ENCODE data around the gene PARN. TPM values are rescaled to one million over a fixed set of nuclear protein-coding genes. Genes with fewer than 3 reads are reported as not detected.

Gene PARN
- total and polyA plus RNA-seq, 2 of the 8 experiments (the other 6 are each of a cell fraction or from before 2014, with no cell fraction given) = 24.5 to 44.6 TPM

DNA sequence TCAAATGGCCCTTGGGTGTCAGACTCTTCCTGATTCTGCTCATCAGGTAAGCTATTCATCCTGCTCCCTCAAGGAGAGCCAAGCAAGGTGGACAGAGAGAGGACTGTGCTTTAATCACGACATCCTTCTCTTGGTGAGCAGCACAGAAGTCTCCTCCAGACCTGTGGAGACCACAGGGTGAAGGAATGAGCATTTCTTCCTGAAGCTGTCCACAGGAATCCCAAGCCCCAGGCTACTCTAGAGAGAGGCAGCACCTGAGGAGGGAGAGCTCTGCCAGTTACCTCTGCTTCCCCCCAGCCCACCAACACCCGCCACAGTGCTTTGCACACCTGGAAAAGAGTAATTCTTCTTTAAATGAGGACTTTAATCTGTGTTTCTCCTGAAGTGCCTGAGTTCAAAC is 100.0 kb downstream of the PARN start:
- no peak for TF ChIP-seq SP4 (IDR thresholded peaks at IDR 0.05; ENCODE audit: low read length)
- TF ChIP-seq, protein P1, sequence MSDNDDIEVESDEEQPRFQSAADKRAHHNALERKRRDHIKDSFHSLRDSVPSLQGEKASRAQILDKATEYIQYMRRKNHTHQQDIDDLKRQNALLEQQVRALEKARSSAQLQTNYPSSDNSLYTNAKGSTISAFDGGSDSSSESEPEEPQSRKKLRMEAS (IDR thresholded peaks at IDR 0.05) = no peak
- no peak for TF ChIP-seq TAF1 (IDR thresholded peaks at IDR 0.05; ENCODE audit: low read depth, low read length)
- no peak for TF ChIP-seq SIRT6 (IDR thresholded peaks at IDR 0.05; ENCODE audit: low read length)
- TF ChIP-seq TCF12 (IDR thresholded peaks at IDR 0.05; ENCODE audit: low read depth, low read length) = no peak
- no peak for TF ChIP-seq HDAC2 (IDR thresholded peaks at IDR 0.05; ENCODE audit: borderline replicate concordance in 1 of 2, low read depth in 2 of 2, low read length in 2 of 2)
- no peak for TF ChIP-seq TAF7 (optimal IDR thresholded peaks at IDR 0.05; ENCODE audit: borderline replicate concordance, low read depth, low read length)
- TF ChIP-seq RXRA (IDR thresholded peaks at IDR 0.05; ENCODE audit: insufficient read depth, low read depth, low read length) = no peak
- no peak for TF ChIP-seq JUN (IDR thresholded peaks at IDR 0.05; ENCODE audit: low read depth, low read length)
- no peak for TF ChIP-seq POLR2A (IDR thresholded peaks at IDR 0.05; ENCODE audit: control extremely low read depth in 1 of 2, low read depth in 2 of 2, low read length in 2 of 2)
- no peak for TF ChIP-seq JUND (IDR thresholded peaks at IDR 0.05; ENCODE audit: low read length)
- no peak for TF ChIP-seq NRF1 (IDR thresholded peaks at IDR 0.05; ENCODE audit: low read depth, low read length)
- no peak for TF ChIP-seq CBX5 (IDR thresholded peaks at IDR 0.05; ENCODE audit: low read depth, low read length)
- no peak for TF ChIP-seq SRF (IDR thresholded peaks at IDR 0.05; ENCODE audit: low read depth, low read length)
- TF ChIP-seq RAD21 (IDR thresholded peaks at IDR 0.05 in 1 of 2, conservative IDR thresholded peaks at IDR 0.05 in 1 of 2; ENCODE audit: low read depth in 2 of 2, low read length in 2 of 2) = no peak
- Histone ChIP-seq H3K27me3 (replicated peaks in 1 of 4; ENCODE audit: control insufficient read depth in 3 of 4, extremely low read depth in 1 of 4, insufficient read depth in 3 of 4, low read length in 3 of 4) (no peaks in the 10 kb centered on the region), H2BK120ac (replicated peaks; ENCODE audit: low read depth, low read length) (no peak overlapping the region), H2AFZ (ENCODE audit: low read length) (no peak overlapping the region), H3K9ac (replicated peaks in 1 of 4; ENCODE audit: extremely low read depth in 1 of 4, low read depth in 3 of 4, low read length in 3 of 4) (no peak overlapping the region), H2BK12ac (ENCODE audit: low read depth, low read length) (no peak overlapping the region), H3K79me1 (ENCODE audit: low read depth, low read length) (no peaks in the 10 kb centered on the region), H4K5ac (ENCODE audit: insufficient read length, low read depth, low read length) (no peak overlapping the region), H3K4me3 (ENCODE audit: extremely low read depth in 1 of 4, insufficient read depth in 2 of 4, low read depth in 3 of 4, low read length in 4 of 4) (no peak overlapping the region), H2AK5ac (ENCODE audit: low read depth, low read length) (no peak overlapping the region), H3K79me2 (ENCODE audit: control insufficient read depth in 1 of 2, insufficient read depth in 2 of 2, low read length in 2 of 2) (no peaks in the 10 kb centered on the region), H2BK20ac (ENCODE audit: low read length) (no peak overlapping the region), H3K56ac (replicated peaks; ENCODE audit: insufficient read length, low read depth, low read length) (no peak overlapping the region), H3K14ac (ENCODE audit: insufficient read length) (no peak overlapping the region), H3K23me2 (ENCODE audit: low read depth, low read length) (no peaks in the 10 kb centered on the region; the same call in 1 of the 2 replicates), H3K36me3 (ENCODE audit: control insufficient read depth in 2 of 4, insufficient read depth in 4 of 4, low read length in 3 of 4) (peaks cover 0 to 9% (median 1%) of the 10 kb centered on the region in 4 experiments; a peak in 3 of 8 replicates), H2BK15ac (ENCODE audit: low read length) (no peak overlapping the region), H3K4ac (replicated peaks; ENCODE audit: insufficient read length, low read depth, low read length) (no peak overlapping the region), H3K9me3 (ENCODE audit: insufficient read depth in 2 of 2, low read depth in 1 of 2, low read length in 1 of 2) (peaks cover 5 to 11% of the 10 kb centered on the region in 2 experiments), H3K23ac (ENCODE audit: insufficient read length) (no peak overlapping the region), H3K27ac (ENCODE audit: low read depth, low read length) (no peak overlapping the region), H2BK5ac (ENCODE audit: low read depth, low read length) (no peak overlapping the region), H4K20me1 (replicated peaks in 1 of 2; ENCODE audit: control insufficient read depth in 1 of 2, insufficient read depth in 2 of 2, low read length in 2 of 2) (peaks cover 0 to 1% of the 10 kb centered on the region in 2 experiments), H3K4me1 (replicated peaks in 1 of 4; ENCODE audit: control insufficient read depth in 3 of 4, insufficient read depth in 4 of 4, low read length in 3 of 4) (peaks cover 5 to 13% (median 9%) of the 10 kb centered on the region in 4 experiments), H3K18ac (ENCODE audit: extremely low read depth, low read length) (no peak overlapping the region), H4K8ac (ENCODE audit: extremely low read depth, insufficient read depth, low read length) (no peak overlapping the region), H4K91ac (replicated peaks; ENCODE audit: insufficient read length, low read length) (no peak overlapping the region), H3K4me2 (ENCODE audit: insufficient read depth in 1 of 2, low read depth in 2 of 2, low read length in 2 of 2) (no peak overlapping the region)
- 100% methylated on average over 2 of the region's 2 CpGs; no CpG with 5 or more reads in 1 of the 2 experiments for WGBS, 2 experiments (ENCODE audit: extremely low coverage in 1 of 2, insufficient coverage in 1 of 2, insufficient read length in 1 of 2, insufficient replicate concordance in 2 of 2, low coverage in 1 of 2, low lambda C conversion rate in 2 of 2, missing lambda C conversion rate in 1 of 2)
- DNase-seq (ENCODE audit: low read depth in 1 of 2, low spot score in 2 of 2) = no peak
- POLR2A ChIA-PET (ENCODE audit: partially characterized antibody) = no interaction called here
- CTCF ChIA-PET (ENCODE audit: partially characterized antibody) = interaction anchor here (0.7 to 2.4 kb wide), 11 partner anchors 8 to 681 kb away, joined by 3 to 8 read pairs (median 4); no protein-coding TSS in a partner anchor
- no peak for FAIRE-seq
